Nephron progenitor cell (in vitro differentiated cells): ENCODE data around the gene EHF.

Experiments used
- DNase-seq: peaks from one replicate; pipeline ENCODE4 v3.0.0; 2021
- H3K27ac Mint-ChIP-seq: 2 replicates; pipeline ENCODE4 v1.8.0; 2021; ENCODE audit warnings: mild to moderate bottlenecking, moderate library complexity, mixed read lengths
- H3K27me3 Mint-ChIP-seq: 2 replicates; pipeline ENCODE4 v1.8.0; 2021; ENCODE audit warnings: mild to moderate bottlenecking, low read depth, mixed read lengths; ENCODE audit not compliant: poor library complexity
- H3K36me3 Mint-ChIP-seq: 2 replicates; pipeline ENCODE4 v1.8.0; 2021; ENCODE audit warnings: low read depth, mixed read lengths
- H3K4me1 Mint-ChIP-seq: 2 replicates; pipeline ENCODE4 v1.8.0; 2021; ENCODE audit warnings: mixed read lengths
- H3K4me3 Mint-ChIP-seq: 2 replicates; pipeline ENCODE4 v1.8.0; 2021; ENCODE audit warnings: mild to moderate bottlenecking, moderate library complexity, mixed read lengths
- H3K9me3 Mint-ChIP-seq: 2 replicates; pipeline ENCODE4 v1.8.0; 2021; ENCODE audit warnings: mild to moderate bottlenecking, moderate library complexity, mixed read lengths
- CTCF ChIP-seq: fragments of 200-600 bp; sonication (generic); IDR thresholded peaks from 2 replicates; pipeline ENCODE4 v1.5.0; 2021; ENCODE audit warnings: antibody characterized with exemption

EHF gene

DNA sequence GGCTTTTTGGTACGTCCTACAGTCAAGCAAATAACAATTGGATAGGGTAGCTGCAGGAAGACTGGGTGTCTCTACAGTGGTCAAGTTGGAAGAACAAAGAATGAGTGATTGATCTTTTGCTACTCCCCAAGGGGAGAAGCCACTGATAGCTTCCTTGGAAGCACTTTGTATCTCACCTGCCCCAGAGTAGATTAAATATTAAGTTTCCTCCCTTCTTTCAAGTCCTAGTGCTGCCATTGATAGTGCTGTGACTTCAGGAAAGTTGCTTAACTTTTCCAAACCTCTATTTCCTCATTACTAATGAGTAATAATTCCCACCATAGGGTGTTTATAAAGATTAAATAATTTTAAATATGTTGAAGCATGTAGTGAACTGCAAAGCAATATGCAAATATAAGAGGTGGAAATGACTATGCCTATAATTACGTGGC, 35.6 kb upstream of the EHF start:
- H3K27ac Mint-ChIP-seq, result no peak overlapping the region
- no peak for TF ChIP-seq CTCF
- no peaks in the 10 kb centered on the region for H3K9me3 Mint-ChIP-seq
- H3K27me3 Mint-ChIP-seq, result peaks cover 11% of the 10 kb centered on the region
- no peaks in the 10 kb centered on the region for H3K36me3 Mint-ChIP-seq
- H3K4me1 Mint-ChIP-seq, result peaks cover 11% of the 10 kb centered on the region
- no peak overlapping the region for H3K4me3 Mint-ChIP-seq
- DNase-seq, result no peak

DNA sequence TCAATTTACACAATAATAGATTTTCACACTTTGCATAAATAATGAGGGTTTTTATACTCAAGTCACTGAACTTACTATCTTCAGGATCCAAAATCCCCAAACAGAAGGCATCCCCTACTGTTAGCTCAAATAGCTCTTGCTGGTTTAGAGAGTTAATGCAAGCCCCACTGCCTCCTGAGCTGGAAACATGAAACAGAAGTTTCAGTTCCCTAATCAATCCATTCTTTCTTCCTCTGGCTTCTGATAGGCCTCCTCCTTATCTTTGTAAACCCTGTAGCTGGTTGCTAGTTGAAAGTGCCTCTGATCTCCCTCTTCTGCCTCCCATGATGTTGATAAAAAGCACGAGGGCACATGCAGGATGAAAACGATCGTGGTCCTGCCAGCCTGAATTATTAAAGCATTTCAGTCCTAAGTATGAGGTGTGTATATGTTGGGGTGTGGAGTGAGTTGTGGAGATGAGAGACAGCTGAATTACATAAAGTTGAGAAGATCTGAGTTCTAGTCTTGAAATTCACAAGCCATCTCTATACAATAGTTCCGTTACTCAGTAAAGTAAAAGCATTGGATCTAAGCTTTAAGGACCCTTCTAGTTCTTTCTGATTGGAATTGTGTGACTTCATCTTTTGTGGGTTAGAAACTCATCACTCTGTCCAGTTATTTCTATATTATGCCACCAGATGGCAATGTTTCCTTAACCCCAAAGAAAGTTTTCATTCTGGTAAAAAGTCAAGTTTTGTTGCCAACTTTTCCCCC, 35.0 kb upstream of the EHF start:
- Mint-ChIP-seq H3K36me3 (no peaks in the 10 kb centered on the region), H3K4me1 (peaks cover 11% of the 10 kb centered on the region), H3K27me3 (peaks cover 14% of the 10 kb centered on the region), H3K4me3 (no peak overlapping the region), H3K27ac (no peak overlapping the region), H3K9me3 (no peaks in the 10 kb centered on the region)
- no peak for DNase-seq
- TF ChIP-seq CTCF, result peak; percentile 72

- peak; percentile 15 for TF ChIP-seq CTCF
- no peak for DNase-seq
- H3K4me3 Mint-ChIP-seq, result no peak overlapping the region
- H3K27ac Mint-ChIP-seq, result no peak overlapping the region
- peaks cover 14% of the 10 kb centered on the region for H3K27me3 Mint-ChIP-seq
- peaks cover 11% of the 10 kb centered on the region for H3K4me1 Mint-ChIP-seq
- no peaks in the 10 kb centered on the region for H3K9me3 Mint-ChIP-seq
- no peaks in the 10 kb centered on the region for H3K36me3 Mint-ChIP-seq
Measured at GRCh38 chr11:34586488-34587281, 34.2 kb upstream of the EHF start.

DNA sequence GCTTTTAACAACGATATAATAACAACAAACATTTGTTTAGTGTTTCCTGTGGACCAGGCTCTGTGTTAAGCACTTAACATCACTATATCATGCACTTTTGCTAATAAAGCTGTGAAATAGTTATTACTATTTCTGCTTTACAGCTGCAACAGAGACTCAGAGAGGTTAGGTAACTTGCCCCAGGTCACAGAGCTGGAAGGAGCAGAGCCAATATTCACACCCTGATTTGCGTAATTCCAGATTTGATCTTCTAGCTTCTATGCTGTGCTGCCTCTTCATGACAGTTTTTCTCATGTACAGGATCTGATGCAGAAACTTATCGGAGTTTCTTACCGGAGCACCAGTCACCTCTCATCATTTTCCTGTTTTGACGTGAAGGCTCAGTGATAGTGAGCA, 33.6 kb upstream of the EHF start:
- Mint-ChIP-seq H3K27me3 (peaks cover 14% of the 10 kb centered on the region), H3K4me1 (peaks cover 11% of the 10 kb centered on the region), H3K9me3 (peaks cover 2% of the 10 kb centered on the region), H3K4me3 (no peak overlapping the region), H3K36me3 (no peaks in the 10 kb centered on the region), H3K27ac (no peak overlapping the region)
- no peak for DNase-seq
- no peak for TF ChIP-seq CTCF

- Mint-ChIP-seq H3K9me3 (peaks cover 8% of the 10 kb centered on the region), H3K4me3 (no peak overlapping the region), H3K36me3 (no peaks in the 10 kb centered on the region), H3K27me3 (peaks cover 14% of the 10 kb centered on the region), H3K27ac (no peak overlapping the region), H3K4me1 (peaks cover 11% of the 10 kb centered on the region)
- DNase-seq, result no peak
- no peak for TF ChIP-seq CTCF
Measured at GRCh38 chr11:34588023-34588422, 32.9 kb upstream of the EHF start.
